K562 (cell line): ENCODE data around the gene SYNGR3. TPM values are rescaled to one million over a fixed set of nuclear protein-coding genes. Genes with fewer than 3 reads are reported as not detected.

Experiments used
- CEBPG ChIP-seq, 3 experiments: fragments of 200-800 bp in 1 of 3; sonication (Bioruptor generic) in 1 of 3; sonication (generic) in 1 of 3; formaldehyde crosslinking in 1 of 3; IDR thresholded peaks in 2 of 3; conservative IDR thresholded peaks in 1 of 3; 2 replicates each; pipeline versions ENCODE4 v1.6.1 to v1.8.0; 2016 to 2022; ENCODE audit warnings: missing compliant biosample characterization in 2 of 3, missing genetic modification characterization in 2 of 3, mild to moderate bottlenecking in 1 of 3, missing genetic modification reagents in 1 of 3
- HMGN3 ChIP-seq: IDR thresholded peaks from 2 replicates; pipeline ENCODE4 v1.6.1; 2011; ENCODE audit warnings: borderline replicate concordance, low read depth, mild to moderate bottlenecking, mixed read lengths, low read length; ENCODE audit not compliant: insufficient read length; ENCODE audit errors: extremely low read depth
- NR2C2 ChIP-seq, 2 experiments: fragments of 200-800 bp in 1 of 2; sonication (Bioruptor generic) in 1 of 2; sonication (generic) in 1 of 2; formaldehyde crosslinking in 1 of 2; IDR thresholded peaks; 2 replicates each; pipeline versions ENCODE4 v1.6.1 to v1.8.0; 2016 to 2022; ENCODE audit warnings: mild to moderate bottlenecking in 1 of 2, missing compliant biosample characterization in 1 of 2, missing genetic modification characterization in 1 of 2, missing genetic modification reagents in 1 of 2
- RAD51 ChIP-seq: fragments of 450-650 bp; IDR thresholded peaks from 2 replicates; pipeline ENCODE4 v1.7.1; 2016; ENCODE audit warnings: low read depth, mild to moderate bottlenecking, borderline replicate concordance
- SMAD4 ChIP-seq: fragments of 250-450 bp; sonication (Bioruptor Pico); conservative IDR thresholded peaks from 2 replicates; pipeline ENCODE4 v1.8.0; 2021; ENCODE audit warnings: inconsistent platforms, mild to moderate bottlenecking, moderate library complexity
- STAT5B ChIP-seq: fragments of 250-450 bp; sonication (Bioruptor Pico); IDR thresholded peaks from 2 replicates; pipeline ENCODE4 v1.8.0; 2021; ENCODE audit warnings: mild to moderate bottlenecking, inconsistent platforms
- ZMIZ1 ChIP-seq, 2 experiments: fragments of 150-350 bp in 1 of 2; IDR thresholded peaks; 2 replicates each; pipeline ENCODE4 v1.6.1; 2012 to 2016; ENCODE audit warnings: low read depth in 2 of 2, low read length in 2 of 2, mild to moderate bottlenecking in 1 of 2, moderate library complexity in 1 of 2
- ZNF318 ChIP-seq, 2 experiments: fragments of 450-650 bp; IDR thresholded peaks; 2 replicates each; pipeline ENCODE4 v1.6.1; 2016; ENCODE audit warnings: mild to moderate bottlenecking in 2 of 2, borderline replicate concordance in 1 of 2, low read depth in 1 of 2, moderate library complexity in 1 of 2
- polyA plus RNA-seq, 8 experiments: library from polyadenylated mRNA; depleted of rRNA in 4 of 8; stranded (reverse) in 5 of 8; unstranded in 3 of 8; fragments of >200 nt; fragmentation: Nextera tagmentation in 2 of 8; fragmentation: Illumina TruSeq in 1 of 8; extraction: Ambion mirVana in 2 of 8; extraction: Trizol in 1 of 8; gene quantifications; 2 replicates each; pipeline versions ENCODE4 v1.2.1 to v1.2.3, GENCODE V29; 2011 to 2014; ENCODE audit warnings: inconsistent platforms in 1 of 8, missing spikeins in 1 of 8
- total RNA-seq, 7 experiments: library from RNA; depleted of rRNA in 6 of 7; stranded (reverse); fragments of >200 nt in 6 of 7; fragmentation: Illumina TruSeq in 2 of 7; extraction: Trizol in 2 of 7; gene quantifications; 2 replicates each; pipeline versions ENCODE4 v1.2.1 to v1.2.3, GENCODE V29; 2011 to 2021; ENCODE audit warnings: low replicate concordance in 1 of 7

The SYNGR3 gene
- total and polyA plus RNA-seq, 9 of the 15 experiments (the other 6 are each of a cell fraction or from before 2014, with no cell fraction given) = 3.7 to 69.2 (median 36.3) TPM

GRCh38 chr16:2008009-2008526 lies 18.3 kb downstream of the SYNGR3 start (continued):
- TF ChIP-seq ZNF318 (IDR thresholded peaks at IDR 0.05; ENCODE audit: borderline replicate concordance in 1 of 2, low read depth in 1 of 2) (peak in 1 of 2 experiments; percentile 38; a peak in 1 of 4 replicates), ZMIZ1 (IDR thresholded peaks at IDR 0.05; ENCODE audit: low read depth in 2 of 2, low read length in 2 of 2) (no peak), SMAD4 (peak; percentile 58), NR2C2 (CRISPR knock-in tag; IDR thresholded peaks at IDR 0.05) (no peak), NR2C2 (tag; IDR thresholded peaks at IDR 0.05) (peak; percentile 49; the same call in 1 of the 2 replicates), STAT5B (CRISPR knock-in tag) (no peak), CEBPG (CRISPR knock-in tag; IDR thresholded peaks at IDR 0.05) (peak; percentile 85), CEBPG (tag; conservative IDR thresholded peaks at IDR 0.05 in 1 of 2, IDR thresholded peaks at IDR 0.05 in 1 of 2) (peak; percentile 6 to 57; a peak in 1 of 4 replicates), RAD51 (peak; percentile 62), HMGN3 (peak; percentile 12)
